ENCODE results near the gene TMEM132D.

DNA sequence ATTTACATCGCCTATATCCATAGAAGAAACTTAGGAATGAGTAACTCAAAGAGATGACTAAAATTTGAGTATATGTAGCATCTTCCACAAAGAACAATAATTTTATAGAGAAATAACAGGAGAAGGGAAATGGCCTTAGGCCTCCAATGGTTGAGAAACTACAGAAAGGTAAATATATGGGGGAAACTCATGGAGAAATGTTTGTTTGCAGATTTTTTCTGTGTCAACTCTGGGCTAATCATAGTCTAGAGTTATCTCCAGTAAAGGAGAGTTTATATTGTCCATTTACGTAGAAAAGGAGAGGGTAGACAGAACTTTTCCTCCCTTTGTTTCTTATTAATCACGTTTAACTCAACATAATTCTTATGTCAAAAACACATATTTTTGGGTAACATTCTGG is 806.4 kb downstream of the TMEM132D start:
- TF ChIP-seq POLR2A (IDR thresholded peaks at IDR 0.05), result no peak
- TF ChIP-seq, protein P1, sequence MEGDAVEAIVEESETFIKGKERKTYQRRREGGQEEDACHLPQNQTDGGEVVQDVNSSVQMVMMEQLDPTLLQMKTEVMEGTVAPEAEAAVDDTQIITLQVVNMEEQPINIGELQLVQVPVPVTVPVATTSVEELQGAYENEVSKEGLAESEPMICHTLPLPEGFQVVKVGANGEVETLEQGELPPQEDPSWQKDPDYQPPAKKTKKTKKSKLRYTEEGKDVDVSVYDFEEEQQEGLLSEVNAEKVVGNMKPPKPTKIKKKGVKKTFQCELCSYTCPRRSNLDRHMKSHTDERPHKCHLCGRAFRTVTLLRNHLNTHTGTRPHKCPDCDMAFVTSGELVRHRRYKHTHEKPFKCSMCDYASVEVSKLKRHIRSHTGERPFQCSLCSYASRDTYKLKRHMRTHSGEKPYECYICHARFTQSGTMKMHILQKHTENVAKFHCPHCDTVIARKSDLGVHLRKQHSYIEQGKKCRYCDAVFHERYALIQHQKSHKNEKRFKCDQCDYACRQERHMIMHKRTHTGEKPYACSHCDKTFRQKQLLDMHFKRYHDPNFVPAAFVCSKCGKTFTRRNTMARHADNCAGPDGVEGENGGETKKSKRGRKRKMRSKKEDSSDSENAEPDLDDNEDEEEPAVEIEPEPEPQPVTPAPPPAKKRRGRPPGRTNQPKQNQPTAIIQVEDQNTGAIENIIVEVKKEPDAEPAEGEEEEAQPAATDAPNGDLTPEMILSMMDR (IDR thresholded peaks at IDR 0.05), result no peak
